Muscle layer of duodenum (tissue), 2 donors: ENCODE results near the gene RAE1.

Experiments used
- H3K27ac ChIP-seq: one replicate; pipeline ENCODE4 v1.7.0; 2013; ENCODE audit warnings: mild to moderate bottlenecking, low read length
- H3K27me3 ChIP-seq: one replicate; pipeline ENCODE4 v1.7.0; 2013; ENCODE audit warnings: low read depth, mild to moderate bottlenecking, control low read depth, low read length
- H3K36me3 ChIP-seq, 2 donors: one replicate each; pipeline ENCODE4 v1.7.0; 2013; ENCODE audit warnings: low read length in 2 of 2, control low read depth in 1 of 2, mild to moderate bottlenecking in 1 of 2; ENCODE audit not compliant: insufficient read depth in 2 of 2, control insufficient read depth in 1 of 2
- H3K4me1 ChIP-seq, 2 donors: one replicate each; pipeline ENCODE4 v1.7.0; 2013; ENCODE audit warnings: low read length in 2 of 2, mild to moderate bottlenecking in 2 of 2, control low read depth in 1 of 2, moderate library complexity in 1 of 2; ENCODE audit not compliant: insufficient read depth in 2 of 2, control insufficient read depth in 1 of 2
- H3K4me3 ChIP-seq, 2 donors: one replicate each; pipeline ENCODE4 v1.7.0; 2013; ENCODE audit warnings: low read length in 2 of 2, low read depth in 1 of 2, mild to moderate bottlenecking in 1 of 2
- H3K9me3 ChIP-seq, 2 donors: one replicate each; pipeline ENCODE4 v1.7.0; 2013; ENCODE audit warnings: low read length in 2 of 2, control low read depth in 1 of 2, mild to moderate bottlenecking in 1 of 2; ENCODE audit not compliant: control insufficient read depth in 1 of 2
- donor health status: healthy.

Gene RAE1

DNA sequence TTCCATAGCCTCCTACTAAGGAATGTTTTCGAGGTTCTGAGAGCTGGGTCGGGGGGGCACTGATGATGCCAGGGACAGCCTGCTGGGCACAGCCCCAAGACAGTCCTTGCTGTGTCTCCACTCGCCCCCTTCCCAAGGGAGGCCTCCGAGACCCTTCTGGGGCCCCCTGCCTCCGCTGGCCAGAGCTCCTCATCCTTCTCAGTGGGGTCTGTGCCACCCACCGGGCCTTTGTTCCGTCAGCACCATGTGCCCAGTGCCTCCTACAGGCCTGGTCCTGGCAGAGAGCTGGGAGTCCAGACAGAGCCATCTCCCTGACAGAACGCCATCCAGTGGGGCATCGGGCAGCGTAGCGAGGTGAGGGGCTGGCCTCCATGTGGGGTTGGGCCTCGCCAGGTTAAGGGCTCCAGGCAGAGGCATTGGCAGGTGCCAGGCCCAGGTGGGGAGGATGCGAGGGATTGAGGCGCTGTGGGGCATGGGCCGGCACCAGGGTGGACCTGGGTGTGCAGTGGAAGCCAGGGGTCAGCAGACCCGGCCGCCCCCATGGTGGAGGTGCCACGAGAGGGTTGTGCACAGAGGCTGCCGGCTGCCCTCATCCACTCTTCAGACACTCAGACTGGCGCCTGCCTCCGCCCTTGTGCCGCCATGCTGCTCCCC, 53.5 kb downstream of the RAE1 start:
- no peak overlapping the region for H3K27ac ChIP-seq
- H3K27me3 ChIP-seq = no peaks in the 10 kb centered on the region
- H3K36me3 ChIP-seq = peaks cover 19 to 56% of the 10 kb centered on the region in 2 donors
- no peak overlapping the region for H3K4me3 ChIP-seq
- no peaks in the 10 kb centered on the region for H3K9me3 ChIP-seq
- H3K4me1 ChIP-seq = peaks cover 0 to 74% of the 10 kb centered on the region in 2 donors

DNA sequence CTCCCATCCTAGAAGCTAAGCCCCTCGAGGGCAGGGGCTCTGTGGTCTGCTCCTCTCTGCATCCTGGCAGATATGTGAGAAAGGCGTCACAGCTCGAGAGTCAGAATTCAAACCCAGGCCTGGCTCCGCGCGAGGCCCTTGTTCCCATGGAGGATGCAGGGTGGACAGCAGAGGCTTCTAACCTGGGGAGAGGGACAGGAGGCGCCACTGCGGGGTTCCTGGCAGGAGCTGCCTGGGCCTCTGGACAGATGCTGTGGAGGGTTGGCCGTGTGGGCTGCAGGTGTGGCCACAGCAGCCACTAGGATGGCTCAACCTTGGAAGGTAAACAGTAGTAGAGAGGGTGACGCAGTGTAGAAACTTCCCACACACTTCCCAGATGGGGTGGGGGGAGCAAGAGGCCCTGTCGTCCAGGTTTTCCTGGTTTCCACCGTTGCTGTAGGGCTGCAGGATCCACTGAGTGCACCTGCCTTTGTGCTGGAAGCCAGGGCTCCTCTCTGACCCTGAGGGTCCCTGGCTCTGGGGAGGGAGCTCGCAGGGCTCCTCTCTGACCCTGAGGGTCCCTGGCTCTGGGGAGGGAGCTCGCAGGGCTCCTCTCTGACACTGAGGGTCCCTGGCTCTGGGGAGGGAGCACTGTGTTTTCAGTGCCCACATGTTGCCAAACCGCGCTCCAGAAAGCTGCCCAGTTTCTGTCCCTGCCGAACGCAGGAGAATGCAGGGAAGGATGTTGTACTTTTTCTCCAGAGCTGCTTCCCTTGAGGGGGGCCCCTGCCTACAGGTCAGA, 54.4 kb downstream of the RAE1 start:
- Histone ChIP-seq H3K36me3 (peaks cover 18 to 58% of the 10 kb centered on the region in 2 donors), H3K9me3 (no peaks in the 10 kb centered on the region), H3K27me3 (no peaks in the 10 kb centered on the region), H3K4me1 (peaks cover 0 to 67% of the 10 kb centered on the region in 2 donors), H3K27ac (no peak overlapping the region), H3K4me3 (no peak overlapping the region)

DNA sequence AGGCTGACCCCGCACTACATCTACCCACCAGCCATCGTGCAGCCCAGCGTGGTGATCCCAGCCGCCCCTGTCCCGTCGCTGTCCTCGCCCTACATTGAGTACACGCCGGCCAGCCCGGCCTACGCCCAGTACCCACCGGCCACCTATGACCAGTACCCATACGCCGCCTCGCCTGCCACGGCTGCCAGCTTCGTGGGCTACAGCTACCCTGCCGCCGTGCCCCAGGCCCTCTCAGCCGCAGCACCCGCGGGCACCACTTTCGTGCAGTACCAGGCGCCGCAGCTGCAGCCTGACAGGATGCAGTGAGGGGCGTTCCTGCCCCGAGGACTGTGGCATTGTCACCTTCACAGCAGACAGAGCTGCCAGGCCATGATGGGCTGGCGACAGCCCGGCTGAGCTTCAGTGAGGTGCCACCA, 56.5 kb downstream of the RAE1 start:
- peaks cover 15 to 49% of the 10 kb centered on the region in 2 donors for H3K36me3 ChIP-seq
- H3K4me1 ChIP-seq = peaks cover 0 to 48% of the 10 kb centered on the region in 2 donors
- H3K4me3 ChIP-seq = no peak overlapping the region

DNA sequence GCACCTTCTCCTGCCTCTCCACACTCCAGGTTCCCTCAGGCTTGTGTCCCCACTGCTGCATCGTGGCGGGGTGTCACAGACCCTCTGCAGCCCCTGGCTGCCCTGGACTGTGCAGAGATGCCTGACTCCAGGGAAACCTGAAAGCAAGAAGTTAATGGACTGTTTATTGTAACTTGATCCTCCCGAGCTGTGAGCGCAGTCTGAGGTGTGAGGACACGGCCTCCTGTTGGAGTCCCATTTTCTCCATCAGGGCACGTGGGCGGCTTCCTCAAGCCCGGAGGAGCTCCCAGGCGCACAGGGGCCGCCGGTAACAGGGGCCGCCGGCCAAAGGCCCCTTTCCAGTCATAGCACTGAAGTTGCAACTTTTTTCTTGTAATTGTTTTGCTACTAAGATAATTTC, 57.1 kb downstream of the RAE1 start:
- Histone ChIP-seq H3K9me3 (no peaks in the 10 kb centered on the region), H3K4me1 (peaks cover 0 to 42% of the 10 kb centered on the region in 2 donors), H3K27me3 (no peaks in the 10 kb centered on the region), H3K36me3 (peaks cover 15 to 45% of the 10 kb centered on the region in 2 donors), H3K4me3 (no peak overlapping the region), H3K27ac (no peak overlapping the region)

More for the DNA sequence above, 56.5 kb downstream of the RAE1 start:
- Histone ChIP-seq H3K27me3 (no peaks in the 10 kb centered on the region), H3K9me3 (no peaks in the 10 kb centered on the region), H3K27ac (no peak overlapping the region)

DNA sequence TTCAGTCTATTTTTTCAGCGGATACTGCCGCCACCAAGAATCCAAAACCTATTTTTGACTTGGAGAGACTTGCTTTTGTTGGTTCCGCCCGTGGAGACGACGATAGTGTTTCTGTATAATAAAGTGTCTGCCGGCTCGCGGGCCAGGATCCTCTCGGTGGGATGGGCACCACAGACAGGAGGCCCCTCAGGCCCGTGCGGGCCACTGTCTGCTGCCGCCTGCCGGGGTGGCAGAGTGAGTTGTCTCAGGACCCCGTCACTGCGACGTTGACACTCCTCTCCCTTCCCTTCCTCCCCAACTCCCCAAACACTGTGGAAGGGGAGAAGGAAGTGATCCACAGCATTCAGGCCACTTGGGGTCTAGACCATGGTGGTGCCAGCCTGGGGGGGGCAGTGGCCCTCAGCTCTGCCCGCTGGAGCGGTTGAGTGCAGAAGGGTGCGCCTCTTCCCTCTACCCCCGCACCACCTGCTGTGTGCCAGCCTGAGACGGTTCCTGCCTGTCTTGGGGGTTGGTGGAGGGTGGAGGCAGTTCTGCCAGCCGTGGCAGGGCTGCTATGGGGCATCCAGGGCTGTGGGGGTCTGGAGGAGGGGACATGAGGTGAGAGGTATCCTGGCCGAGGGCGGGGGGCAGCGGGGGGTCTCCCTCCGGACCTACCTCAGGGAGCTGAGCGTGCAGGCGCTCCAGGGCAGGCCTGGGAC, 57.6 kb downstream of the RAE1 start:
- Histone ChIP-seq H3K27ac (no peak overlapping the region), H3K36me3 (peaks cover 14 to 42% of the 10 kb centered on the region in 2 donors), H3K4me3 (no peak overlapping the region), H3K9me3 (no peaks in the 10 kb centered on the region), H3K4me1 (peaks cover 0 to 39% of the 10 kb centered on the region in 2 donors), H3K27me3 (no peaks in the 10 kb centered on the region)

DNA sequence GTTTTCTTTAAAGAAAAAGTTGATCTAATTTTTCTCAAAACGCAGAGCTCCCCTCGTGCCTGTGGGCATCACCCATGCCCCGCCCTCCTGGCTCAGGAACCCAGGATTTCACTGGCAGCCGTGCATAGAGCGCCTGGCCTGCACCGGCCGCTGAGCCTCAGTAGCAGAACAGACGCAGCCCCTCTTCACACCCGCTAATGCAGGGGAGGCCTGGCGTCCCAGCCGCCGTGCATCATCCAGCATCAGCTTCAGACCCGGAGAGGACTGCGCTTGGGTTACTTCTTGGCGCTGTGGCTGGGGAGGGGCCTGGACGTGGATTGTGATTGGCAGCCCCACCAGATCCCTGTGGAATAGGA, 58.2 kb downstream of the RAE1 start:
- Histone ChIP-seq H3K9me3 (no peaks in the 10 kb centered on the region), H3K27ac (no peak overlapping the region), H3K4me3 (no peak overlapping the region), H3K36me3 (peaks cover 8 to 38% of the 10 kb centered on the region in 2 donors), H3K4me1 (peaks cover 0 to 34% of the 10 kb centered on the region in 2 donors), H3K27me3 (no peaks in the 10 kb centered on the region)

DNA sequence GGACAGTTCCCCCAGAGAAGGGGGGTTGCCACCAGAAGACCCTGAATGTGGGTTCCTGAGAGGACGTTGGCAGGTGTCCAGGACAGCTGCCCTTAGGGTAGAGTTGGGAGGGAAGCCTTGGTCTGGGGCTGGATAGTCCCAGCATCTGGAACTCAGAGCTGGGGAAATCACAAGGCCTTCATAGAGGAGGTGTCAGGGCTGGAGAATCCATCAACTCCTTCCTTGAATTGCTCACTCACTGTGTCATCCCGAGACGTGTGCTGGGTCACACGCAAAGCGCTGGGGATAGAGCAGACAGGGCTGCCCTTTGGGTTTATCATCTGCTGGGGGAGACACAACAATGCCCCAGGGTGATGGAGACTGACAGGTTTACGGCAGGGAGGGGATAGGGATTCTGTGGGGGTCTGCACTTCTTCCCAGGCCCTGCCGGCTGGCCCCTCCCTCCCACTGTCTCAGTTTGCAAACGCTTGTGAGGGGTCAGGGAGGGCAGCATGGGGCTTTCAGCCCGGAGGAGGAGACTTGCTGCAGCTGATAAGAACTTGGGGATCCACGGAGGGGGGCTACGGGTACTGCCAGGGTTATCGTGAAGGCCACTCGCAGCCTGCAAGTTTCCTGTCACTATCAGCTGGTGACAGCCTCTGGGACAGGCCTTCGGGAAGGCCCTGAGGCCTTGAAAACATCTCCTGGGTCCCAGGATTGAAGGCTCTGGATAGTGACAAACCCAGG, 58.8 kb downstream of the RAE1 start:
- Histone ChIP-seq H3K27ac (no peak overlapping the region), H3K27me3 (no peaks in the 10 kb centered on the region), H3K36me3 (peaks cover 8 to 34% of the 10 kb centered on the region in 2 donors), H3K4me1 (peaks cover 0 to 31% of the 10 kb centered on the region in 2 donors), H3K9me3 (no peaks in the 10 kb centered on the region), H3K4me3 (no peak overlapping the region)

DNA sequence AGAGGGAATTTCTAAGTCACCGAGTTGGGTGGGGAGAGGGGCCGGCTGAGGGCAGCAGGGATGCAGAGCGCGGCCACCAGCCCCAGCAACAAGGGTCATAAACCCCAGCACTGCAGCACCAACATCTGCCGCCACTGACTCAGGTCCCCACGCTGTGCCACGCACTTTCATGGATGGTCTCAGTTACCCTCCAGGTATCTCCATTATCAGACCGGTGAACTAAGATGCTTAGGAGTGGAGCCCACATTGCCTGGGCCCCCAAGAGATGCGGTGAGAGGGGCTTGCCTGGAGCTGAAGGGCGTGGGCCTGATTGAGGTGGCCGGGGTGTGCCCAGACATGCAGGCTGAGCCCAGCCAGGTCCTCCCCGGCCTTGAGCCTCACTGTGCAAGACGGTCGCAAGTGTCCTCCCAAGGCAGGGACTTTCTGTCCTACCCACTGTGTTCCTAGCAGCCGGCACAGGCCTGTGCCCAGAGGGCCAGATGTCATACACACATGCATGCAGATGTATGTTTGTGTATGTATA, 59.4 kb downstream of the RAE1 start:
- H3K9me3 ChIP-seq = no peaks in the 10 kb centered on the region
- no peaks in the 10 kb centered on the region for H3K27me3 ChIP-seq
- no peak overlapping the region for H3K4me3 ChIP-seq
- H3K27ac ChIP-seq = no peak overlapping the region
- H3K4me1 ChIP-seq = peaks cover 0 to 31% of the 10 kb centered on the region in 2 donors
- peaks cover 5 to 34% of the 10 kb centered on the region in 2 donors for H3K36me3 ChIP-seq

DNA sequence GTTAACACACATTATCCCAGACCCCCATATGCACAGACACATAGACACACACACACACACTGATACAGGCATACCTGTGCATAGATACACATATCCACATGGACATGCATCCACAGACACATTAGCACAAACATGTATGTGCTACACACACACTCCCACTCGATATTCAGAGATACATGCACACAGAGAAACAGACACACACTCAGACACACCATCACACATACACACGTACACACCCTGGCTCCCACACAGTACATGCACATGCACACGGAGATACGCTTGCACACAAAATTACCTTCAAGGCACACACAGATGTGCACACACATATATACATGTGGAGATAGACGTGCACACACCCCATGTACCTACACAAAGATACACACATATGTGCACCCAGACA, 59.9 kb downstream of the RAE1 start:
- Histone ChIP-seq H3K36me3 (peaks cover 5 to 31% of the 10 kb centered on the region in 2 donors), H3K4me1 (peaks cover 0 to 31% of the 10 kb centered on the region in 2 donors)

DNA sequence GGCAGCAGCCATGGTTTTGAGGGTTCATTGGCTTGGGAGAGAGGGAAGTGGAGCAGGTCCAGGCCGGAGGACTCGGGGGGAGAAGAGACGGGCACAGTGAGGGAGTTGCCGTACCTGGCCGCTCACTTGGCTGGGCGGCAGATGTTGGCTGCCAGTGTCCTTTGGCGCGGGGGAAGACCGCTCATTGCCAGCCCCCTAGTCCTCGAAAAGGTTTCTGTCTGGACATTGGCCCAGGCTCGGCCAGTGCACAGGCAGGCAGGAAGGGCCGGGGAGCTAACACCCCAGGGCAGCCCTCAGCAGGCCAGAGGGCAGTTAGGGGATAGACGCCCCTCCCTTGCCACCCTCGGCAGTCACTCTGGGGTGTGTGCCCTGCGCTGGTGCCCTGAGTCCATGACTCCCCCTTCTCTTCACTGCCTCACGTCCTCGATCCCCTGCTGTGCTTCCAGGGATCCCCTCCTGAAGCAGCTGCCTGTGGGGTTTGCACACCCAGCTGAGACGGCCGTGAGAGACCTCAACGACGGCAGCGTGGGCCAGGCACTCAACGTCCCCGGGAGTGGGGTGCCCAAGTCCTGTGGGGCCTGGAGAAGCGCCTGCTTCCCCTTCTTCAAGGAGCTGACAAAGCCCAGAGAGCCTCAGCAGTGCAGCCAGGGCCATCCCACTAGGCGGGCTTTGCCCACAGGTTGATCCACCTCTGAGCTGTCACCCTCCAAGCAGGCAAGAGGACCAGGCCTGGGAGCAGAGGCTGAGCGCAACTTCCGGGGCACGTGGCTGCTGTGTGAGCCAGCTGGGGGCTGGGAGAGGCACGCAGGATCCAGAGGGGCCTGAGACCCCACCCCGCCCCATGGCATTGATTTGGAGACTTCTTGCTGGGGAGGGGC, 60.6 kb downstream of the RAE1 start:
- Histone ChIP-seq H3K27ac (no peak overlapping the region), H3K4me3 (no peak overlapping the region), H3K4me1 (peaks cover 0 to 31% of the 10 kb centered on the region in 2 donors), H3K36me3 (peaks cover 5 to 25% of the 10 kb centered on the region in 2 donors), H3K27me3 (no peaks in the 10 kb centered on the region), H3K9me3 (no peaks in the 10 kb centered on the region)

More for the DNA sequence above, 59.9 kb downstream of the RAE1 start:
- Histone ChIP-seq H3K9me3 (no peaks in the 10 kb centered on the region), H3K4me3 (no peak overlapping the region), H3K27ac (no peak overlapping the region), H3K27me3 (no peaks in the 10 kb centered on the region)
